GM19468 (cell line): Measurements from ENCODE around the gene ABR.
"Not testable (repeated sequence)": the region's sequence is repeated elsewhere in the genome, so short reads cannot be mapped to it uniquely, and the experiment has no call there.

ENCODE experiments used
- ATAC-seq: cut with Tn5 transposase; IDR thresholded peaks from one replicate; pipeline ENCODE4 v1.9.1; 2021; ENCODE audit warnings: mild to moderate bottlenecking, moderate library complexity, moderate number of reproducible peaks; ENCODE audit not compliant: unreplicated experiment; ENCODE audit errors: extremely low read depth

The ABR gene

GRCh38 chr17:1107083-1107776 is 72.6 kb downstream of the ABR start:
- ATAC-seq, result no peak

GRCh38 chr17:1104222-1104621 is 75.6 kb downstream of the ABR start:
- no peak for ATAC-seq

GRCh38 chr17:1100382-1100781 is 79.4 kb downstream of the ABR start:
- no peak for ATAC-seq

GRCh38 chr17:1099242-1099641 is 80.5 kb downstream of the ABR start:
- no peak for ATAC-seq

- not testable (repeated sequence) for ATAC-seq
Observed at GRCh38 chr17:1097972-1098744, 81.6 kb downstream of the ABR start.

- ATAC-seq, result no peak
Observed at GRCh38 chr17:1096215-1096614, 83.6 kb downstream of the ABR start.

- no peak for ATAC-seq
Observed at GRCh38 chr17:1095853-1096173, 84.0 kb downstream of the ABR start.

GRCh38 chr17:1095090-1095852 is 84.5 kb downstream of the ABR start:
- ATAC-seq, result no peak

- ATAC-seq, result no peak
Observed at GRCh38 chr17:1094591-1094990, 85.2 kb downstream of the ABR start.

- no peak for ATAC-seq
Observed at GRCh38 chr17:1091900-1092299, 87.9 kb downstream of the ABR start.

GRCh38 chr17:1091190-1091534 is 88.6 kb downstream of the ABR start:
- ATAC-seq, result no peak

- no peak for ATAC-seq
Observed at GRCh38 chr17:1090465-1091189, 89.2 kb downstream of the ABR start.

GRCh38 chr17:1089915-1090314 is 89.9 kb downstream of the ABR start:
- ATAC-seq, result no peak

- no peak for ATAC-seq
Observed at GRCh38 chr17:1087381-1088241, 92.2 kb downstream of the ABR start.

GRCh38 chr17:1083451-1084187 is 96.2 kb downstream of the ABR start:
- ATAC-seq, result no peak

GRCh38 chr17:1082579-1082978 is 97.2 kb downstream of the ABR start:
- ATAC-seq, result no peak

- no peak for ATAC-seq
Observed at GRCh38 chr17:1078831-1079561, 100.8 kb downstream of the ABR start.

GRCh38 chr17:1077986-1078711 is 101.6 kb downstream of the ABR start:
- no peak for ATAC-seq
